NCI-H345 treated with DMSO at 0.1 percent for 48 hours (cell line): ENCODE data around the gene TNNC1.

ENCODE experiments used
- DNase-seq: peaks from one replicate; lab custom pipeline; 2025; ENCODE audit not compliant: unreplicated experiment; lab: John Stamatoyannopoulos, UW

The TNNC1 gene

DNA sequence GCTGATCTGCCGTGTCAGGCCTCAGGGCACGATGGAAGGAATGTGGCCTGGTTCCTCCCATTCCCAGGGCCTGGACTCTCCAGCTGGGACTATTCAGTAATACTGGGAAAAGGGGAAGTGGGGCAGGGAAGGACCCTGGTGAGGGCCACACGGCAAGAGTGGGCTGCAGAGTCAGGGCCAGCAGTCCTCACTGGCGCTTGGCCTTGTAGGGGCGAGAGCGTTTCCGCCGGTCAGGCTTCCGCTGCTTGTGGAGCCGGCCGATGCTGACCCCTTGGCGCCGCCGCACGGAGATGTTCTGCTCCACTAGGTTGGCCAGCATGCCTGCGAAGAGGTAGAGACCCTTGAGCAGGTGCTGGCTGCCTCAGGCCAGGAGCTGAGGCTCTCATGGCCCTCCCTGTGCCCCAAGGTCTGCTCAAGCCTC, 51.7 kb downstream of the TNNC1 start:
- DNase-seq, result no peak

DNA sequence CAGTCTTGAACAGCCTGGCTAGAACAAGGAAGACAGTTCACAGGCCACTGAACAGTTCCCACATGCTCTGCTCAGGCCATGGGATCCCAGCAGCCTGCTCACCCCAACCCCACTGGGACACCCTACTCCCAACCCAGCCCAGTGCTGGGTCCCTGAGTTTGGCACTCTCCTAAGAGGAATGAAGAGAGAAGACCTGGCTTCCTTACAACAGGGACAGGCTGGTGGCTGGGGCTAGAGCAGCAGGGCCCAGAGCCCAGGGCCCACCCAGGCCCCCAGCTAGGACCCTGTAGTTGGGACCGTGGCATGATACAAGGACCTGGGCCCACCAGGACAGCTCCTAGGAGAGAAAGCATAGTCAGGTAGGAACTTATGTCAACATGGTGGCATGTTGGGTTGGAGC, 52.3 kb downstream of the TNNC1 start:
- no peak for DNase-seq
